Stimulated activated CD8-positive, alpha-beta memory T cell treated with anti-CD3 and anti-CD28 coated beads, Interleukin-15, amount 100 ng/mL, for 24 hours (primary cell): ENCODE data around the gene ACO2.

Experiments used
- DNase-seq: peaks from one replicate; pipeline ENCODE4 v3.0.0-alpha.2; 2020; ENCODE audit warnings: low read depth

ACO2 gene

GRCh38 chr22:41488596-41489385 lies 19.9 kb downstream of the ACO2 start:
- DNase-seq = no peak

- DNase-seq = no peak
Measured at GRCh38 chr22:41491374-41492100, 22.6 kb downstream of the ACO2 start.

GRCh38 chr22:41498303-41498835 lies 29.5 kb downstream of the ACO2 start:
- DNase-seq = no peak

- DNase-seq = no peak
Measured at GRCh38 chr22:41499624-41500280, 30.8 kb downstream of the ACO2 start.

GRCh38 chr22:41500303-41500702 lies 31.4 kb downstream of the ACO2 start:
- no peak for DNase-seq

- DNase-seq = no peak
Measured at GRCh38 chr22:41501209-41501608, 32.3 kb downstream of the ACO2 start.

GRCh38 chr22:41504397-41504796 lies 35.5 kb downstream of the ACO2 start:
- DNase-seq = no peak

GRCh38 chr22:41504816-41505215 lies 35.9 kb downstream of the ACO2 start:
- DNase-seq = no peak

- no peak for DNase-seq
Measured at GRCh38 chr22:41505511-41506220, 36.7 kb downstream of the ACO2 start.

GRCh38 chr22:41507330-41508063 lies 38.6 kb downstream of the ACO2 start:
- no peak for DNase-seq

- no peak for DNase-seq
Measured at GRCh38 chr22:41508770-41509170, 39.9 kb downstream of the ACO2 start.

- no peak for DNase-seq
Measured at GRCh38 chr22:41511521-41511968, 42.6 kb downstream of the ACO2 start.

- no peak for DNase-seq
Measured at GRCh38 chr22:41512421-41513194, 43.7 kb downstream of the ACO2 start.

- DNase-seq = no peak
Measured at GRCh38 chr22:41513391-41513790, 44.5 kb downstream of the ACO2 start.

- DNase-seq = no peak
Measured at GRCh38 chr22:41516462-41516861, 47.5 kb downstream of the ACO2 start.

- DNase-seq = no peak
Measured at GRCh38 chr22:41517172-41518047, 48.5 kb downstream of the ACO2 start.

- no peak for DNase-seq
Measured at GRCh38 chr22:41518048-41518347, 49.1 kb downstream of the ACO2 start.

GRCh38 chr22:41521126-41521525 lies 52.2 kb downstream of the ACO2 start:
- DNase-seq = no peak

- DNase-seq = no peak
Measured at GRCh38 chr22:41522813-41523212, 53.9 kb downstream of the ACO2 start.
